ENCODE data around the gene TMEM54. TPM values are rescaled to one million over a fixed set of nuclear protein-coding genes. Genes with fewer than 3 reads are reported as not detected.

TMEM54 gene
- total and polyA plus RNA-seq, 9 of the 15 experiments (the other 6 are each of a cell fraction or from before 2014, with no cell fraction given): 1.00 to 16.2 (median 8.2) TPM

DNA sequence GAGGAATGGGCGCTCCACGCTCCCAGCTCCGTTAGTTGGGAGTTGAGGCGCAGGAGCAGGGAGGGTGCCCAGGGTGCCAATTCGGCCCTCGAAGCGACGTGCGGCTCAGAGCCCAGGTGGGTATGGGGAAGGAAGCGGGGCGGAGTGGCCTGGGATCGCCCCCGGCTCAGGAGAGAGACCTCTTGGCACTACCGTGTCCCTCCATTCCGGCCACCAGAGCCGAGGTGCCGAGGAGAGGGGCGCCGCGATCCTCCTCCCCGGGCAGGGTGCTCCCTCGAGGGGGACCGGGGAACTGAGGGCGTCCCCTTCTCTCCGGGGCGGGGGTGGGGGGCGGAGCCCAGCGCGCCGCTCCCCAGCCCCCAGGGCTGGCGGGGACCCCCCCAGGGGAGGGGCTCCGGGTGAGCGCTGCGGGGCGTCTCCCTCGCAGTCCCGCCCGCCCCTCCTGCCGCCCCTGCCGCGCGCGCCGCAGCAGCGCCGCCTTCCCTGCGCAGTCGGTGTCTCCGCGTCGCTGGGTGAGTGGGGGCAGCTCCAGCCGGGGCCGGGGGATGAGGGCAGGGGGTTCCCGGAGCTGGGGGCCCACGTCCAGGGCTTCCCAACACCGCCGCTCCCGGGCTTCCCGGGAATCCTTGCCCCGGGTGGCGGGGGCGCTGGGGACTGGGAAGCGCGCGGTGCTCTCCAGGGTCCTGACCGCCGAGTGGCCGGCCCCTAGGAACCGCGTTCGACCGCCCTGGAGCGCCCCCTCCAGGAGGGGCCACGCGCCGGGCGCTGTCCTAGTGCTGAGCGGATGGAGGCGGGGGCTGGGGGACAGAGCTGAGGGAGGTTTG, 15.0 kb downstream of the TMEM54 start, which contains the start of gene HPCA (continued):
- TF ChIP-seq, protein P1, sequence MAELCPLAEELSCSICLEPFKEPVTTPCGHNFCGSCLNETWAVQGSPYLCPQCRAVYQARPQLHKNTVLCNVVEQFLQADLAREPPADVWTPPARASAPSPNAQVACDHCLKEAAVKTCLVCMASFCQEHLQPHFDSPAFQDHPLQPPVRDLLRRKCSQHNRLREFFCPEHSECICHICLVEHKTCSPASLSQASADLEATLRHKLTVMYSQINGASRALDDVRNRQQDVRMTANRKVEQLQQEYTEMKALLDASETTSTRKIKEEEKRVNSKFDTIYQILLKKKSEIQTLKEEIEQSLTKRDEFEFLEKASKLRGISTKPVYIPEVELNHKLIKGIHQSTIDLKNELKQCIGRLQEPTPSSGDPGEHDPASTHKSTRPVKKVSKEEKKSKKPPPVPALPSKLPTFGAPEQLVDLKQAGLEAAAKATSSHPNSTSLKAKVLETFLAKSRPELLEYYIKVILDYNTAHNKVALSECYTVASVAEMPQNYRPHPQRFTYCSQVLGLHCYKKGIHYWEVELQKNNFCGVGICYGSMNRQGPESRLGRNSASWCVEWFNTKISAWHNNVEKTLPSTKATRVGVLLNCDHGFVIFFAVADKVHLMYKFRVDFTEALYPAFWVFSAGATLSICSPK (IDR thresholded peaks at IDR 0.05; ENCODE audit: borderline replicate concordance): no peak
- TF ChIP-seq KDM1A (IDR thresholded peaks at IDR 0.05) (peak in 1 of 2 experiments; percentile 24; a peak in 1 of 4 replicates), MTF1 (CRISPR knock-in tag; IDR thresholded peaks at IDR 0.05; ENCODE audit: borderline replicate concordance) (no peak; the same call in 1 of the 2 replicates), PCBP2 (IDR thresholded peaks at IDR 0.05; ENCODE audit: low read depth, low read length, poor library complexity, severe bottlenecking) (no peak), RBM34 (IDR thresholded peaks at IDR 0.05; ENCODE audit: borderline replicate concordance, insufficient read depth, low read length) (no peak; the same call in 1 of the 2 replicates), TARDBP (IDR thresholded peaks at IDR 0.05) (peak; percentile 90), NFXL1 (CRISPR knock-in tag; IDR thresholded peaks at IDR 0.05) (no peak), POLR2G (IDR thresholded peaks at IDR 0.05; ENCODE audit: low read depth, low read length) (peak; percentile 38), SAP30 (IDR thresholded peaks at IDR 0.05; ENCODE audit: borderline replicate concordance, insufficient read depth, low read depth, low read length, poor library complexity, severe bottlenecking) (peak; percentile 90), ZNF133 (CRISPR knock-in tag; IDR thresholded peaks at IDR 0.05) (no peak), ZFPM2 (CRISPR knock-in tag; IDR thresholded peaks at IDR 0.05) (0 out of 2 replicates have a peak, but pooled peaks have one; percentile 55)
- TF ChIP-seq, protein P2, sequence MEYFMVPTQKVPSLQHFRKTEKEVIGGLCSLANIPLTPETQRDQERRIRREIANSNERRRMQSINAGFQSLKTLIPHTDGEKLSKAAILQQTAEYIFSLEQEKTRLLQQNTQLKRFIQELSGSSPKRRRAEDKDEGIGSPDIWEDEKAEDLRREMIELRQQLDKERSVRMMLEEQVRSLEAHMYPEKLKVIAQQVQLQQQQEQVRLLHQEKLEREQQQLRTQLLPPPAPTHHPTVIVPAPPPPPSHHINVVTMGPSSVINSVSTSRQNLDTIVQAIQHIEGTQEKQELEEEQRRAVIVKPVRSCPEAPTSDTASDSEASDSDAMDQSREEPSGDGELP (CRISPR knock-in tag; IDR thresholded peaks at IDR 0.05; ENCODE audit: borderline replicate concordance): peak; percentile 97
- TF ChIP-seq, protein P3, sequence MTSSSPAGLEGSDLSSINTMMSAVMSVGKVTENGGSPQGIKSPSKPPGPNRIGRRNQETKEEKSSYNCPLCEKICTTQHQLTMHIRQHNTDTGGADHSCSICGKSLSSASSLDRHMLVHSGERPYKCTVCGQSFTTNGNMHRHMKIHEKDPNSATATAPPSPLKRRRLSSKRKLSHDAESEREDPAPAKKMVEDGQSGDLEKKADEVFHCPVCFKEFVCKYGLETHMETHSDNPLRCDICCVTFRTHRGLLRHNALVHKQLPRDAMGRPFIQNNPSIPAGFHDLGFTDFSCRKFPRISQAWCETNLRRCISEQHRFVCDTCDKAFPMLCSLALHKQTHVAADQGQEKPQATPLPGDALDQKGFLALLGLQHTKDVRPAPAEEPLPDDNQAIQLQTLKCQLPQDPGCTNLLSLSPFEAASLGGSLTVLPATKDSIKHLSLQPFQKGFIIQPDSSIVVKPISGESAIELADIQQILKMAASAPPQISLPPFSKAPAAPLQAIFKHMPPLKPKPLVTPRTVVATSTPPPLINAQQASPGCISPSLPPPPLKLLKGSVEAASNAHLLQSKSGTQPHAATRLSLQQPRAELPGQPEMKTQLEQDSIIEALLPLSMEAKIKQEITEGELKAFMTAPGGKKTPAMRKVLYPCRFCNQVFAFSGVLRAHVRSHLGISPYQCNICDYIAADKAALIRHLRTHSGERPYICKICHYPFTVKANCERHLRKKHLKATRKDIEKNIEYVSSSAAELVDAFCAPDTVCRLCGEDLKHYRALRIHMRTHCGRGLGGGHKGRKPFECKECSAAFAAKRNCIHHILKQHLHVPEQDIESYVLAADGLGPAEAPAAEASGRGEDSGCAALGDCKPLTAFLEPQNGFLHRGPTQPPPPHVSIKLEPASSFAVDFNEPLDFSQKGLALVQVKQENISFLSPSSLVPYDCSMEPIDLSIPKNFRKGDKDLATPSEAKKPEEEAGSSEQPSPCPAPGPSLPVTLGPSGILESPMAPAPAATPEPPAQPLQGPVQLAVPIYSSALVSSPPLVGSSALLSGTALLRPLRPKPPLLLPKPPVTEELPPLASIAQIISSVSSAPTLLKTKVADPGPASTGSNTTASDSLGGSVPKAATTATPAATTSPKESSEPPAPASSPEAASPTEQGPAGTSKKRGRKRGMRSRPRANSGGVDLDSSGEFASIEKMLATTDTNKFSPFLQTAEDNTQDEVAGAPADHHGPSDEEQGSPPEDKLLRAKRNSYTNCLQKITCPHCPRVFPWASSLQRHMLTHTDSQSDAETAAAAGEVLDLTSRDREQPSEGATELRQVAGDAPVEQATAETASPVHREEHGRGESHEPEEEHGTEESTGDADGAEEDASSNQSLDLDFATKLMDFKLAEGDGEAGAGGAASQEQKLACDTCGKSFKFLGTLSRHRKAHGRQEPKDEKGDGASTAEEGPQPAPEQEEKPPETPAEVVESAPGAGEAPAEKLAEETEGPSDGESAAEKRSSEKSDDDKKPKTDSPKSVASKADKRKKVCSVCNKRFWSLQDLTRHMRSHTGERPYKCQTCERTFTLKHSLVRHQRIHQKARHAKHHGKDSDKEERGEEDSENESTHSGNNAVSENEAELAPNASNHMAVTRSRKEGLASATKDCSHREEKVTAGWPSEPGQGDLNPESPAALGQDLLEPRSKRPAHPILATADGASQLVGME (CRISPR knock-in tag; IDR thresholded peaks at IDR 0.05): 0 out of 2 replicates have a peak, but pooled peaks have one; percentile 20
- TF ChIP-seq, protein P4, sequence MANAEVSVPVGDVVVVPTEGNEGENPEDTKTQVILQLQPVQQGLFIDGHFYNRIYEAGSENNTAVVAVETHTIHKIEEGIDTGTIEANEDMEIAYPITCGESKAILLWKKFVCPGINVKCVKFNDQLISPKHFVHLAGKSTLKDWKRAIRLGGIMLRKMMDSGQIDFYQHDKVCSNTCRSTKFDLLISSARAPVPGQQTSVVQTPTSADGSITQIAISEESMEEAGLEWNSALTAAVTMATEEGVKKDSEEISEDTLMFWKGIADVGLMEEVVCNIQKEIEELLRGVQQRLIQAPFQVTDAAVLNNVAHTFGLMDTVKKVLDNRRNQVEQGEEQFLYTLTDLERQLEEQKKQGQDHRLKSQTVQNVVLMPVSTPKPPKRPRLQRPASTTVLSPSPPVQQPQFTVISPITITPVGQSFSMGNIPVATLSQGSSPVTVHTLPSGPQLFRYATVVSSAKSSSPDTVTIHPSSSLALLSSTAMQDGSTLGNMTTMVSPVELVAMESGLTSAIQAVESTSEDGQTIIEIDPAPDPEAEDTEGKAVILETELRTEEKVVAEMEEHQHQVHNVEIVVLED (CRISPR knock-in tag; IDR thresholded peaks at IDR 0.05): peak; percentile 37; the same call in 1 of the 2 replicates

Measured in K562 (cell line).